Natural killer cell (primary cell): Measurements from ENCODE around the gene SLC22A17. TPM values are rescaled to one million over a fixed set of nuclear protein-coding genes. Genes with fewer than 3 reads are reported as not detected.
"Not testable (repeated sequence)": the region's sequence is repeated elsewhere in the genome, so short reads cannot be mapped to it uniquely, and the experiment has no call there.

ENCODE experiments used
- ATAC-seq, 3 donors: fragments of 150-1000 bp in 2 of 3; fragments of 200-7000 bp in 1 of 3; cut with Tn5 transposase; 1 replicate in 1 of 3; 2 replicates in 2 of 3; pipeline ENCODE4 v1.10.0; 2021; ENCODE audit warnings: mild to moderate bottlenecking in 2 of 3, moderate library complexity in 2 of 3
- DNase-seq, 2 donors: peaks; one replicate each; pipeline versions ENCODE4 v3.0.0 to v3.0.0-alpha.2; 2013 to 2021; ENCODE audit warnings: mixed read lengths in 1 of 2
- H3K27ac ChIP-seq: one replicate; pipeline ENCODE4 v1.5.1; 2013; ENCODE audit warnings: mild to moderate bottlenecking, low read length
- H3K27me3 ChIP-seq: one replicate; pipeline ENCODE4 v1.6.1; 2013; ENCODE audit warnings: low read length; ENCODE audit not compliant: control insufficient read depth, insufficient read depth
- H3K36me3 ChIP-seq: one replicate; pipeline ENCODE4 v1.6.1; 2013; ENCODE audit warnings: low read length; ENCODE audit not compliant: control insufficient read depth, insufficient read depth
- H3K4me1 ChIP-seq: one replicate; pipeline ENCODE4 v1.6.1; 2013; ENCODE audit warnings: low read length; ENCODE audit not compliant: control insufficient read depth, insufficient read depth
- H3K4me3 ChIP-seq: one replicate; pipeline ENCODE4 v1.5.1; 2013; ENCODE audit warnings: low read length
- H3K9me3 ChIP-seq: one replicate; pipeline ENCODE4 v1.6.1; 2013; ENCODE audit warnings: low read length; ENCODE audit not compliant: control insufficient read depth, insufficient read depth
- H3K27ac Mint-ChIP-seq, 2 donors: one replicate each; pipeline ENCODE4 v1.8.0; 2022; ENCODE audit warnings: mild to moderate bottlenecking in 2 of 2, mixed read lengths in 2 of 2, moderate library complexity in 1 of 2
- H3K27me3 Mint-ChIP-seq, 2 donors: one replicate each; pipeline ENCODE4 v1.8.0; 2022; ENCODE audit warnings: low read depth in 2 of 2, mixed read lengths in 2 of 2
- H3K36me3 Mint-ChIP-seq: one replicate; pipeline ENCODE4 v1.8.0; 2022; ENCODE audit warnings: mixed read lengths
- H3K4me1 Mint-ChIP-seq, 2 donors: one replicate each; pipeline ENCODE4 v1.8.0; 2022; ENCODE audit warnings: mixed read lengths in 2 of 2
- H3K4me3 Mint-ChIP-seq: one replicate; pipeline ENCODE4 v1.8.0; 2022; ENCODE audit warnings: mild to moderate bottlenecking, moderate library complexity, mixed read lengths
- H3K9me3 Mint-ChIP-seq, 2 donors: one replicate each; pipeline ENCODE4 v1.8.0; 2022; ENCODE audit warnings: mixed read lengths in 2 of 2
- CTCF ChIP-seq: fragments of 200-600 bp; IDR thresholded peaks from one replicate; pipeline ENCODE4 v1.8.0; 2022; ENCODE audit warnings: antibody characterized with exemption
- WGBS: methylation state at CpG from one replicate; pipeline ENCODE4 v1.1.7; 2013; ENCODE audit warnings: missing lambda C conversion rate; ENCODE audit not compliant: insufficient coverage; 5-methylcytosine and 5-hydroxymethylcytosine counted together
- intact Hi-C: fragments of 100-400 bp; cut with micrococcal nuclease; formaldehyde crosslinking; loops from one replicate; pipeline ENCODE4 v1.14.2; 2022
- total RNA-seq, 4 donors: library from RNA; stranded (reverse); fragments of 120-200 nt in 1 of 4; gene quantifications; one replicate each; pipeline versions ENCODE4 v1.2.3 to v1.2.4, GENCODE V29; 2013 to 2022

SLC22A17 gene
- under 1 TPM in 2 of 3 donors, not detected in 1; 0.28 to 1.00 TPM for total RNA-seq
- 0.27 TPM for total RNA-seq (2013)

- Mint-ChIP-seq H3K36me3 (no peaks in the 10 kb centered on the region), H3K4me3 (peak within 1 kb of the TSS; percentile 69), H3K27me3 (peaks cover 47 to 57% of the 10 kb centered on the region in 2 donors), H3K4me1 (peaks cover 7 to 14% of the 10 kb centered on the region in 2 donors), H3K9me3 (no peaks in the 10 kb centered on the region), H3K27ac (no peak within 1 kb of the TSS)
- Histone ChIP-seq H3K27ac (no peak within 1 kb of the TSS), H3K4me1 (peaks cover 12% of the 10 kb centered on the region), H3K9me3 (no peaks in the 10 kb centered on the region), H3K4me3 (peak within 1 kb of the TSS; percentile 16), H3K36me3 (no peaks in the 10 kb centered on the region), H3K27me3 (peaks cover 22% of the 10 kb centered on the region)
- intact Hi-C loops: no loop called here
- WGBS: 3% methylated on average over 39 of the region's 42 CpGs
- peak in 1 of 2 donors; percentile 78 for DNase-seq
- TF ChIP-seq CTCF: no peak
- peak; percentile 57 to 87 (median 68) for ATAC-seq
These were observed at the start of gene SLC22A17 for GRCh38 chr14:23352506-23353432. Gene SLC22A17 (minus strand): TSS chr14:23352887.

GRCh38 chr14:23401291-23401690, 48.6 kb upstream of the SLC22A17 start:
- Histone ChIP-seq H3K9me3 (no peaks in the 10 kb centered on the region), H3K4me1 (no peaks in the 10 kb centered on the region), H3K36me3 (no peaks in the 10 kb centered on the region), H3K27ac (no peak overlapping the region), H3K27me3 (no peaks in the 10 kb centered on the region), H3K4me3 (no peak overlapping the region)
- no peak overlapping the region for H3K4me3 Mint-ChIP-seq
- no peak for DNase-seq
- TF ChIP-seq CTCF: no peak
- H3K9me3 Mint-ChIP-seq: no peaks in the 10 kb centered on the region
- WGBS: 84% methylated on average over 4 of the region's 4 CpGs
- intact Hi-C loops: no loop called here
- no peak overlapping the region for H3K27ac Mint-ChIP-seq
- no peaks in the 10 kb centered on the region for H3K36me3 Mint-ChIP-seq
- H3K4me1 Mint-ChIP-seq: no peaks in the 10 kb centered on the region
- ATAC-seq: no peak
- H3K27me3 Mint-ChIP-seq: peaks cover 2 to 5% of the 10 kb centered on the region in 2 donors

GRCh38 chr14:23400496-23401149, 47.9 kb upstream of the SLC22A17 start:
- H3K36me3 Mint-ChIP-seq, H3K4me1 Mint-ChIP-seq, DNase-seq, H3K9me3 Mint-ChIP-seq, H3K27me3 ChIP-seq, H3K4me1 ChIP-seq, H3K9me3 ChIP-seq, H3K4me3 ChIP-seq, intact Hi-C loops, ATAC-seq, H3K27ac ChIP-seq, H3K27ac Mint-ChIP-seq, H3K36me3 ChIP-seq, H3K27me3 Mint-ChIP-seq, H3K4me3 Mint-ChIP-seq: not testable (repeated sequence)
- 74% methylated on average over 16 of the region's 16 CpGs for WGBS

- peaks cover 0 to 2% of the 10 kb centered on the region in 2 donors for H3K27me3 Mint-ChIP-seq
- H3K36me3 ChIP-seq: no peaks in the 10 kb centered on the region
- no peaks in the 10 kb centered on the region for H3K9me3 ChIP-seq
- no peaks in the 10 kb centered on the region for H3K27me3 ChIP-seq
- no peaks in the 10 kb centered on the region for H3K4me1 ChIP-seq
- WGBS: 97% methylated on average over 4 of the region's 6 CpGs
- H3K27ac ChIP-seq: no peak overlapping the region
- intact Hi-C loops: no loop called here
- no peak for ATAC-seq
- no peaks in the 10 kb centered on the region for H3K9me3 Mint-ChIP-seq
- H3K4me3 Mint-ChIP-seq: no peak overlapping the region
- no peak overlapping the region for H3K4me3 ChIP-seq
- no peak for TF ChIP-seq CTCF
- no peak overlapping the region for H3K27ac Mint-ChIP-seq
- DNase-seq: no peak
- H3K36me3 Mint-ChIP-seq: no peaks in the 10 kb centered on the region
- no peaks in the 10 kb centered on the region for H3K4me1 Mint-ChIP-seq
These were observed 46.9 kb upstream of the SLC22A17 start for GRCh38 chr14:23399591-23399990.
